Natural killer cell (primary cell): Measurements from ENCODE around the gene MAPK1. TPM values are rescaled to one million over a fixed set of nuclear protein-coding genes. Genes with fewer than 3 reads are reported as not detected.
A peak's percentile ranks its signal among the peaks of the same experiment; 100 is the strongest.
"Not testable (repeated sequence)": the region's sequence is repeated elsewhere in the genome, so short reads cannot be mapped to it uniquely, and the experiment has no call there.

ENCODE experiments used
- ATAC-seq, 3 donors: fragments of 150-1000 bp in 2 of 3; fragments of 200-7000 bp in 1 of 3; cut with Tn5 transposase; 1 replicate in 1 of 3; 2 replicates in 2 of 3; pipeline ENCODE4 v1.10.0; 2021; ENCODE audit warnings: mild to moderate bottlenecking in 2 of 3, moderate library complexity in 2 of 3
- DNase-seq, 2 donors: peaks; one replicate each; pipeline versions ENCODE4 v3.0.0 to v3.0.0-alpha.2; 2013 to 2021; ENCODE audit warnings: mixed read lengths in 1 of 2
- H3K27ac ChIP-seq: one replicate; pipeline ENCODE4 v1.5.1; 2013; ENCODE audit warnings: mild to moderate bottlenecking, low read length
- H3K27me3 ChIP-seq: one replicate; pipeline ENCODE4 v1.6.1; 2013; ENCODE audit warnings: low read length; ENCODE audit not compliant: control insufficient read depth, insufficient read depth
- H3K36me3 ChIP-seq: one replicate; pipeline ENCODE4 v1.6.1; 2013; ENCODE audit warnings: low read length; ENCODE audit not compliant: control insufficient read depth, insufficient read depth
- H3K4me1 ChIP-seq: one replicate; pipeline ENCODE4 v1.6.1; 2013; ENCODE audit warnings: low read length; ENCODE audit not compliant: control insufficient read depth, insufficient read depth
- H3K4me3 ChIP-seq: one replicate; pipeline ENCODE4 v1.5.1; 2013; ENCODE audit warnings: low read length
- H3K9me3 ChIP-seq: one replicate; pipeline ENCODE4 v1.6.1; 2013; ENCODE audit warnings: low read length; ENCODE audit not compliant: control insufficient read depth, insufficient read depth
- H3K27ac Mint-ChIP-seq, 2 donors: one replicate each; pipeline ENCODE4 v1.8.0; 2022; ENCODE audit warnings: mild to moderate bottlenecking in 2 of 2, mixed read lengths in 2 of 2, moderate library complexity in 1 of 2
- H3K27me3 Mint-ChIP-seq, 2 donors: one replicate each; pipeline ENCODE4 v1.8.0; 2022; ENCODE audit warnings: low read depth in 2 of 2, mixed read lengths in 2 of 2
- H3K36me3 Mint-ChIP-seq: one replicate; pipeline ENCODE4 v1.8.0; 2022; ENCODE audit warnings: mixed read lengths
- H3K4me1 Mint-ChIP-seq, 2 donors: one replicate each; pipeline ENCODE4 v1.8.0; 2022; ENCODE audit warnings: mixed read lengths in 2 of 2
- H3K4me3 Mint-ChIP-seq: one replicate; pipeline ENCODE4 v1.8.0; 2022; ENCODE audit warnings: mild to moderate bottlenecking, moderate library complexity, mixed read lengths
- H3K9me3 Mint-ChIP-seq, 2 donors: one replicate each; pipeline ENCODE4 v1.8.0; 2022; ENCODE audit warnings: mixed read lengths in 2 of 2
- WGBS: methylation state at CpG from one replicate; pipeline ENCODE4 v1.1.7; 2013; ENCODE audit warnings: missing lambda C conversion rate; ENCODE audit not compliant: insufficient coverage; 5-methylcytosine and 5-hydroxymethylcytosine counted together
- intact Hi-C: fragments of 100-400 bp; cut with micrococcal nuclease; formaldehyde crosslinking; loops from one replicate; pipeline ENCODE4 v1.14.2; 2022
- total RNA-seq, 4 donors: library from RNA; stranded (reverse); fragments of 120-200 nt in 1 of 4; gene quantifications; one replicate each; pipeline versions ENCODE4 v1.2.3 to v1.2.4, GENCODE V29; 2013 to 2022
- TF ChIP-seq, protein P1 (sequence below): fragments of 200-600 bp; IDR thresholded peaks from one replicate; pipeline ENCODE4 v1.8.0; 2022; ENCODE audit warnings: antibody characterized with exemption

The MAPK1 gene
- total RNA-seq, 3 donors from 2014 or later (not counting 1 experiment from before 2014, with no cell fraction given) = 189 to 246 (median 214) TPM

GRCh38 chr22:21815357-21815756 lies 52.1 kb downstream of the MAPK1 start:
- Histone ChIP-seq H3K9me3 (no peaks in the 10 kb centered on the region), H3K4me1 (peaks cover 57% of the 10 kb centered on the region), H3K27ac (peak overlapping the region; percentile 88), H3K27me3 (no peaks in the 10 kb centered on the region), H3K36me3 (no peaks in the 10 kb centered on the region), H3K4me3 (no peak overlapping the region)
- Mint-ChIP-seq H3K4me3 (no peak overlapping the region), H3K27me3 (no peaks in the 10 kb centered on the region), H3K4me1 (peaks cover 73 to 80% of the 10 kb centered on the region in 2 donors), H3K9me3 (no peaks in the 10 kb centered on the region), H3K27ac (peak overlapping the region; percentile 93 to 97), H3K36me3 (no peaks in the 10 kb centered on the region)
- intact Hi-C loops = loop anchor here (5.0 kb wide), 1 partner anchor 33 kb away; no protein-coding TSS in a partner anchor
- WGBS = 95% methylated on average over 2 of the region's 3 CpGs
- no peak for DNase-seq
- TF ChIP-seq, protein P1, sequence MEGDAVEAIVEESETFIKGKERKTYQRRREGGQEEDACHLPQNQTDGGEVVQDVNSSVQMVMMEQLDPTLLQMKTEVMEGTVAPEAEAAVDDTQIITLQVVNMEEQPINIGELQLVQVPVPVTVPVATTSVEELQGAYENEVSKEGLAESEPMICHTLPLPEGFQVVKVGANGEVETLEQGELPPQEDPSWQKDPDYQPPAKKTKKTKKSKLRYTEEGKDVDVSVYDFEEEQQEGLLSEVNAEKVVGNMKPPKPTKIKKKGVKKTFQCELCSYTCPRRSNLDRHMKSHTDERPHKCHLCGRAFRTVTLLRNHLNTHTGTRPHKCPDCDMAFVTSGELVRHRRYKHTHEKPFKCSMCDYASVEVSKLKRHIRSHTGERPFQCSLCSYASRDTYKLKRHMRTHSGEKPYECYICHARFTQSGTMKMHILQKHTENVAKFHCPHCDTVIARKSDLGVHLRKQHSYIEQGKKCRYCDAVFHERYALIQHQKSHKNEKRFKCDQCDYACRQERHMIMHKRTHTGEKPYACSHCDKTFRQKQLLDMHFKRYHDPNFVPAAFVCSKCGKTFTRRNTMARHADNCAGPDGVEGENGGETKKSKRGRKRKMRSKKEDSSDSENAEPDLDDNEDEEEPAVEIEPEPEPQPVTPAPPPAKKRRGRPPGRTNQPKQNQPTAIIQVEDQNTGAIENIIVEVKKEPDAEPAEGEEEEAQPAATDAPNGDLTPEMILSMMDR = no peak
- ATAC-seq = no peak

DNA sequence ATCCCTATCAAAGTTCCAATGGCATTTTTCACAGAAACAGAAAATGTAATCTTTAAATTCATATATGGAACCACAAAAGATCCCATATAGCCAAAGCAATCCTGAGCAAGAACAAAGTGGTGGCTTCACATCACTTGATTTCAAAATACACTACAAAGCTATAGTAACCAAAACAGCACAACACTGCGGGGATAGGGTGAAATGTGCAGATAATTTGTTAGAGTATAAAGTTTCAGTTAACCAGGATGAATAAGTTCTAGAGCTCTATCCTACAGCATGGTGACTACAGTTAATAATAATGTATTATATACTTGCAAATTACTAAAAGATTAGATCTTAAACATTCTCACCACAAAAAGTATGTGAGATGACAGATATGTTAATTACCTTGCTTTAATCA lies 55.5 kb downstream of the MAPK1 start:
- DNase-seq = no peak
- Mint-ChIP-seq H3K9me3 (no peaks in the 10 kb centered on the region), H3K27ac (peak overlapping the region; percentile 93 to 97), H3K36me3 (no peaks in the 10 kb centered on the region), H3K4me1 (peaks cover 67 to 71% of the 10 kb centered on the region in 2 donors), H3K4me3 (no peak overlapping the region), H3K27me3 (no peaks in the 10 kb centered on the region)
- WGBS = no CpG with 5 or more reads among the region's 1 CpG
- Histone ChIP-seq H3K4me1 (peaks cover 29% of the 10 kb centered on the region), H3K27me3 (no peaks in the 10 kb centered on the region), H3K9me3 (no peaks in the 10 kb centered on the region), H3K4me3 (no peak overlapping the region), H3K27ac (no peak overlapping the region), H3K36me3 (peaks cover 5% of the 10 kb centered on the region)
- no peak for ATAC-seq
- TF ChIP-seq, protein P1 = no peak
- intact Hi-C loops = no loop called here

DNA sequence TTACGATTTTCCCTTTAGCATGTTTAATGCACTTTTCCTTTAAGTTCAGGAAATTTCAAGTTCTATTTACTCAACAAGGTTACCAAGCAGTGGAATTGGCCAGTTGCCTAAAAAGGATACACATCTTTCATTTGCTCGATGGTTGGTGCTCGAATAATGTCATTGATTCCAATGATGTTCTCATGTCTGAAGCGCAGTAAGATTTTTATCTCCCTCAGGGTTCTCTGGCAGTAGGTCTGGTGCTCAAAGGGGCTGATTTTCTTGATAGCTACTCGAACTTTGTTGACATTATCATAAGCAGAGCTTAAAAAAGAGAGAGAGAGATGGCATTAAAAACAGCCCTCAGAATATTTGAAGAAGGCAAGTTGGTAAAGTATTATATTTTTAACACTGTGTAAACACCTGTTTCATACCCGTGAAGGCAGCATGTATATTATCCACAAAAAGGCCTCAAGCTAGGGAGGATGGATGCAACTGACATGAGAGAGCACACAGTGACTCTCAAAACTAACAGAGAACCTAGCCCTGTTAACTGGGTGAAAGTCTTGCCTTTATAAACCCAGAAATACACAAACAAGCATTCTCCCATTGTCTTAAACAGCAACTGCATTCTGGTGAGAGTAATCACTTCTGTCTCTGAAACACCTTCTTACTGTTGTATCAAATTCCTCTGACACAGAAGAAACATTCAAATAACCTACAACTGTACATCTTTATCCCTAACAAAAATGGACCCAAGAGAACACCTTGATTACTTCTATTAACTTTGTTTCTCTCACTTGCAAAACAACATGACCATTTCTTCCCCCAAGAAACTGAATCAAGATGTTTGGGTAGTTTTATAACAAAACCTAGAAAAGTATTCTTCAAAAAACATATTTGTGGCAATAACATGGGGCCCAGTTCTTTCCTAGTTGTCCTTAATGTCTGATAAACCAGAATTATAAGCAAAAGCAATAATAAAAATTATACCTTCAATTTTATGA lies 59.6 kb downstream of the MAPK1 start:
- Mint-ChIP-seq H3K36me3 (peaks cover 11% of the 10 kb centered on the region), H3K27me3 (no peaks in the 10 kb centered on the region), H3K27ac (peak overlapping the region; percentile 73 to 76), H3K9me3 (no peaks in the 10 kb centered on the region), H3K4me3 (no peak overlapping the region), H3K4me1 (peaks cover 49 to 65% of the 10 kb centered on the region in 2 donors)
- H3K4me1 ChIP-seq = peaks cover 4% of the 10 kb centered on the region
- no peak overlapping the region for H3K4me3 ChIP-seq
- H3K27ac ChIP-seq = no peak overlapping the region
- DNase-seq = no peak
- TF ChIP-seq, protein P1 = no peak
- ATAC-seq = no peak
- H3K27me3 ChIP-seq = no peaks in the 10 kb centered on the region
- 90% methylated on average over 5 of the region's 6 CpGs for whole genome bisulfite sequencing
- intact Hi-C loops = no loop called here
- no peaks in the 10 kb centered on the region for H3K9me3 ChIP-seq
- H3K36me3 ChIP-seq = peaks cover 44% of the 10 kb centered on the region

- H3K27ac ChIP-seq, H3K4me3 Mint-ChIP-seq, DNase-seq, H3K9me3 Mint-ChIP-seq, ATAC-seq, intact Hi-C loops, H3K9me3 ChIP-seq, H3K4me3 ChIP-seq, H3K4me1 ChIP-seq, H3K27me3 ChIP-seq, H3K27me3 Mint-ChIP-seq: not testable (repeated sequence)
- H3K4me1 Mint-ChIP-seq = peaks cover 38 to 52% of the 10 kb centered on the region in 2 donors
- H3K36me3 Mint-ChIP-seq = peaks cover 14% of the 10 kb centered on the region
- 93% methylated on average over 7 of the region's 8 CpGs for WGBS
- peak overlapping the region in 1 of 2 donors; percentile 76 for H3K27ac Mint-ChIP-seq
- peaks cover 64% of the 10 kb centered on the region for H3K36me3 ChIP-seq
Measured at GRCh38 chr22:21805325-21805724, 62.1 kb downstream of the MAPK1 start.
